NCI-H2196 treated with DMSO at 0.1 percent for 48 hours (cell line): ENCODE results near the gene EHHADH.
"Not testable (repeated sequence)": the region's sequence is repeated elsewhere in the genome, so short reads cannot be mapped to it uniquely, and the experiment has no call there.

ENCODE experiments used
- DNase-seq: peaks from one replicate; lab custom pipeline; 2025; ENCODE audit not compliant: unreplicated experiment; lab: John Stamatoyannopoulos, UW

The EHHADH gene

DNA sequence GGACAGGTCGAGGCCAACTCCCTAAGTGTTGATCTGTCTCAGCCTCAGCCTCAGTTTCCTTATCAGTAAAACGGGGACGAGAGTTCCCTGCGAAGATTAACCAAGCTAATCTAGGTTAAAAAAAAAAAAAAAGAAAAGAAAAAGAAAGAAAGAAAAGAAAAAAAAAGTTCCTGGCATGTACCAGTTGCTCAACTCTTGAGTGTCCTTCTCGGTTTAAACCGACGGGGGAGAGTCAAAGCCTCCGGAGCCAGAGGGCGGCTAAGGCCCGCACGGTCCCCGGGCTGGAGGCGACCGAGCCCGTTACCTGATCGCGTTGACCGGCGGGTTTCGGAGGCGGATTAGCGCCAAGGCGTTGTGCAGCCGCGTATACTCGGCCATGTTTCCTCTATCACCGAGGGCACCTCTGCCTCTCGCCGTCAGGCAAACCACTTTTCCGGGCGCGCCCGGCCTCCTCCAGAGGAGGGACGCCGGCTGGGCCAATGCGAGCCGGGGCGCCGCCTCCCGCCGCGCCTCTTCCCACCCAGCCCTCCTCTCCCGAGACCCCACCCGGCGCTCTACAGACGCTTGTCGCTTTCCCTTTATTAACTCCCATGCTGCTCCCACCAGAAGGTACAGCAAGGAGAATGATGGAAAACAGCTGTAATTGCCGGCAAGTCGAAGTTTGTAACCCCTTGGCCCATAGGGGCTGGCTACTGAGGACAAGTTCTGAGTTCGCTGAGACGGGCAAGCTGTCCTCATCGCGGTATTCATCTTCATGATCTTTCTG lies at the start of gene EHHADH:
TSS of gene EHHADH (minus strand) at position 405 of the 766 bp plus-strand sequence. CDS start at position 378, 27 bp downstream.
- DNase-seq: peak; percentile 60

DNA sequence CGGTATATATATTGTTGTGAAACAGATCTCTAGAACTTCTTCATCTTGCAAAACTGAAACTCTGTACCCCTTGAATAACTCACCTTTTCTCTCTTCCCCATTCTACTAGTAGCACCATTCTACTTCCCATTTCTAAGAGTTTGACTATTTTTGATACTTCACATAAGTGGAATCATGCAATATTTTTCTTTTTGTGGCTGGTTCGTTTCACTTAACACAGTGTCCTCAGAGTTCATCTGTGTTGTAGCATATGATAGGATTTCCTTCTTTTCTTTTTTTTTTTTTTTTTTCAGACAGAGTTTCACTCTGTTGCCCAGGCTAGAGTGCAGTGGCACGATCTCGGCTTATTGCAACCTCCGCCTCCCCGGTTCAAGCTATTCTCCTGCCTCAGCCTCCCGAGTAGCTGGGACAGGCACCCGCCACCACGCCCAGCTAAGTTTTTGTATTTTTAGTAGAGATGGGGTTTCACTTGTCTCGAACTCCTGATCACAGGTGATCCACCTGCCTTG lies 46.1 kb upstream of the EHHADH start:
- not testable (repeated sequence) for DNase-seq

DNA sequence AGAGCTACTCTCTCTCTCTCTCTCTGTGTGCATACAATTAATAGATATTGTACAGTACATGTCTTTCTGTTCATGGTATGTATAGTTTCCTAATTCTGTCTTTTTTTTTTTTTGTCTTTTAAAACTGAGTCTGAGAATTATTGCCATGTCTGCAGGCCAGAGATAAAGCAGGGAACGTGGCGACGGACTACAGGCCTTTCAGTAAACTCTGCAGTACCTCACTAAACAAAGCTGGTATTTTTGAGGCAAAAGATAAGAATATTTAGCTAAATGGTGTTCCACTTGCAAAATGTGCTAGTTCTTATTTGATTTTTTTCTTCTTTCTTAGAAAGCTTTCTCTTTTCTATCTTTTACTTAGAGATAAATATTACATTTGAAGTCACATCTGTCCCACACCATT lies 44.0 kb upstream of the EHHADH start:
- no peak for DNase-seq

DNA sequence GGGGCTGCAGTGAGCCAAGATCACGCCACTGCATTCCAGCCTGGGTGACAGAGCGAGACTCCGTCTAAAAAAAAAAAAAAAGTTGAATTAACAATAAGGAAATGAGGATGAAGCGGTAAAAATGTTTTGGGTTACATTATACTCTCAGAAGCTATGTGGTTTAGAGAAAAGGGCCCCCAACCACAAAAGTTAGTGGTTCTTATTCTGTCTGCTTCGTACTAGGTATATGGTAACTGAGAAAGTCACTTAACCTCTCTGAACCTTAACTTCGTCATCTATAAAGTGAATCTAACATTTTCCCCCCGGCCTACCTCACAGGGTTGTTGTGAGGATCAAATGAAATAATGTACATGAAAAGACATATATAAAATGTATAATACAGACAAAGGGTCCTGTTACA lies 38.4 kb upstream of the EHHADH start:
- no peak for DNase-seq

DNA sequence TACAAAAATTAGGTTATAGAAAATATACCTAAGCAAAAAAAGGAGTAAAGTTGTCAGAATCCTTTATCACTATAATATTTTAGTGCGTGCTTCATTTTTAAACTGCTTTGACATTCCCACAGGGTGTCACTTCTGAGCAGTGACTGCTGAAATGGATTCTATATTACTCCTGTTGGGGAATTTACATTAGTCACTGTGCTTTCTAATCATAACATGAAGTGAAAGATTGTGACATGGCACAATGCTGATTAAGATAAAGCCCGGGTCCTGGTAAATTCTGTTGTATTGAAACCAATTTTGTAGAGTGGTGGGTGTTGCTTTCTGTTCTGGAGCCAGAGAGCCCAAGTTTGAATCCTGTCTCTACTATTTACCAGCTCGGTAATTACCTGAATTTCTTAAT lies 36.4 kb upstream of the EHHADH start:
- no peak for DNase-seq

DNA sequence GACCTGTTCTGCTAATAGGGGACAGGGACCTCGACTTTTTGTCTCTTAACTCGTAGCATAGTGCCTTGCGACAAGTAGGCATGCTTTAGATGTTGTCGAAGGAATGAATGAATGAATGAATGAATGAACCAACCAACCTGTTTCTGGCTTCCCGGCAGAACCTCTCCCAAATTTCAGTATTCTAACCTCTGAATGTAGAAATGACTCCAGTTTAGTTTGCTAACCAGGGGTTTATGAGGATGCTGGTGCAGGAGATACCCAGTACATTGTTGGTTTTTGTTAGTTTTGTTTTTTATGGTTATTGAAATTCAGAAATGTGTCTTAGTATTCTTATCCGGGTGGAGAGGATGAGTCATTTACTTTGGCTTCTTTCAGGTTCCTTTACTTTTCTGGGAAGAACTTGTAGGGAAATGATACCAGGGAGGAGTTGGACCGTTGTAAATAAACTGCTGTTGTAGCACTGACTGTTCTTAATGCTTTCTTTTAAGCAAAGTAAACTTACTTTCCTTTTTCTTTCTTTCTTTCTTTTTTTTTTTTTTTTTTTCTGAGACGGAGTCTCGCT lies 29.6 kb upstream of the EHHADH start:
- DNase-seq: no peak

DNA sequence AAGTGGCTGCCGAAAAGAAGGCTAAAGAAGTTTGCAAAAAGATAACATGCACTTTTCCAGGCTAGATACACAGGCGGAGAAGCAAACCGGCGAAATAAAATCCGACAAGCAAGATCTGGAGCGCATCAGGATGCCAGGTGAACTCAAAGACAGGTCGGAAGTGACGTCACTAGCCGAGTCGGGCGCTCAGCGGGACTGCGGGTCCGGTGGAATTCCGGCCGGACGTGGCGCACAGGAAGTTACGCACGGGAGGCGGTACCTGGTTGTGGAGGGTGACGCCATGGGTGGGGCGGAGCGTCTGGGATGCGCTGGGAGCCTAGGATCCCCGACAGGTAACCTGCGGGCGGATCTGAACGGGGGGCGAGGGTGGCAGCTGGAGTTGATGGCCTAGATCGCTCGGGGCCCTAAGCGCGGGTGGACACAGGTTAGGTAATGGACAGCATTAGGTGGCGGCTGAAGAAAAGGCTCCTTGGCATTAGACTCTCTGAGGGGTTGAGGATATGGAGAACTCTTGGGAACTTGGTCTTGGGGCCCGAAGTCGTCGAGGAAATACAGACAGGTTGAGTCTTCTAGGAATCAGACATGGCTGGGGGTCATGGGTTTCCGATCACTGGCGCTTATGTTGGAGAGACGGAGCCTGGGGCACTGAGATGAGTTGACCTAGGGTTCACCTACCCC lies 29.0 kb upstream of the EHHADH start:
- DNase-seq: peak; percentile 99

DNA sequence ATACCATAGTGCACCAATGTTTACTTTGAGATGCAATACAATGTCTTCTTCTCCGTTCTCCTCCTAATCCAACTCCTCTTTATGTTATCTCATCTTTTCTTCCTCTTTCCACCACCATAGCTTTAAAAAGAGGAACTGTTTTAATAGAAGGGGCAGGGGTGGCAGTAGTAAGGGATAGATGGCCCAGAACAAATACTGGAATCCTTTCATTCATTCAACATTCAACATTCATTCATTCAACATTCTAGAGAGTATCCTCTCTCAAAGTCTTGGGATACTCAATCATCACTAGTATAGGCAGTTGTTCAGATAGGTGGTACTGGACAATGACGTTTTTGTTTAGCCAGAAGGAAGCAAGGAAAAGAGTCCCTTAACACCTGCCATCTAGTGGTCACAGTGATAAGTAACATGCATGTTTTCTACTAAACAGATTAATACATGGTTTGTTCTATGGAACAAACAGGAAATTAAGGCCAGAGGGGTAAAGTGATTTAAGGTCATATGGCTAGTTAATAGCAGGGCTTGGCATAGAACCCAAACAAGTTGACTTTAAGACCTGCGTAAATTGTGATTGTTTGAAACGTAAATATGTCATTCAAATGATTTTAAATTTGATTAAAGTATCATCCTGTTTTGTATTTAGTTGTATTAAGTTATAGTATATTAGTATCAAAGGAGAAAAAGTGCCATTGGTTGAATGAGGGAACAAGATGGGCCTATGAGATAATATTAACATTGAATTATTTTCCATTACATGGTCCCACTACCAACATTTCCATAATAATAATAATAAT lies 26.9 kb upstream of the EHHADH start:
- DNase-seq: peak; percentile 85

DNA sequence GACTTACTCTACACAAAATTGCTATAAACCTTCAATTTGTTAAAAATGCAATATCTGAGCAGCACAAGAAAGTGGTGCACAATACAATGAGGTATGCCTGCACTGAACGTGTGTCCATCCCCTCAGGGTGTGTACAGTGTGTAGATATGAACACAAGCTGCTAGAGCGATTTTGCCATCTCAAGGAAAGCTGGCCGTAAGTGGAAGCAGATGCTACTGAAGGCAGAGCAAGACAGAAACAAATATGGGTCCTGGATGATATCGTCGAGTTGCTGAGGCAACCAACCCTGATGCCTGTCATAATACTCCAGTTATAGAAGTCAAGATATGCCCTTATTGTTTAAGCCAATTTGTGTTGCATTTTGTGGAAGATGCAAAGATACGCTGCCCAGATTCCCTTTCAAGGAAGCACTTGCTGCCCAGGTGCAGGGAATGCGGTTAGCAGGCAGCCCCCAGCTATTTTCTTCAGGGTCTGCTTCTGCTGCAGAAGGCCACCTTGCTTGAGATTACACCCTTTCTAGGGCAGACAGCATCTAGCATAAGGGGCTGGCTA lies 25.8 kb upstream of the EHHADH start:
- no peak for DNase-seq

DNA sequence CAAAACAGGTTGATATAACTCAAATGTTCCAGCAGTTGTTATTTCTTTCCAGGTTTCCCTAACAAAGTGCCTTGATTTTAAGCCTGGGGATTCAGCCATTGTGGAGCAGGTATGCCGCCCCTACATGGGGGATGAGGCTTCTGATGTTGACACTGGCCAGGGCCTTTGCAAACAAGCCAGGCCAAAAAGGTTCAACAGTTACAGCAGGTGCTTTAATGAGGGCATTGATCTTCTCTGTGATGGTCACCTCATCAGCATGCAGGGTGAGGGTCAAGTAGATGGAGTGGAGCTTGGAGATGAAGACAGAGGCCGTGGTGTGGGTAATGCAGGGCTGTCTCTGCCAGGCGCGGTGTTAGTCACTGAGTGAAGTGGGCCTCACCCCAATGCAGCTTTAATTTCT lies 22.6 kb upstream of the EHHADH start:
- no peak for DNase-seq

DNA sequence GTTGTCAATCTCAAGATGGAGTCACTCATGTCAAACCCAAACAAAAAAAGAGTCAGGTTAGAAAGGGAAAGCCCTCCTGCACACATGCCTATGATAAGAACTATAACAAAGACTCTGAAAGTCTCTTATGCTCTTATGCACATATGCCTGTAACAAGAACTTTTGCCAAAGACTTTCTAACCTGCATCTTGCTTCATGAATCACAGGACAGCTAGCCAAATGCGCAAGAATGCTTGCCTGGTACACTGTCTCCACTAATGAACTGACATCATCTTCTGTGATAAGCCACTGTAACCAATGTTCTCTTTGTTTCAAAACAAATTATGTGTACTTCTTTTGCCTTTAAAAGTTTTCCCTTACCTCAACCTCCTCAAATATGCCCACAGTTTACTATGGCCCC lies 18.2 kb upstream of the EHHADH start:
- no peak for DNase-seq

DNA sequence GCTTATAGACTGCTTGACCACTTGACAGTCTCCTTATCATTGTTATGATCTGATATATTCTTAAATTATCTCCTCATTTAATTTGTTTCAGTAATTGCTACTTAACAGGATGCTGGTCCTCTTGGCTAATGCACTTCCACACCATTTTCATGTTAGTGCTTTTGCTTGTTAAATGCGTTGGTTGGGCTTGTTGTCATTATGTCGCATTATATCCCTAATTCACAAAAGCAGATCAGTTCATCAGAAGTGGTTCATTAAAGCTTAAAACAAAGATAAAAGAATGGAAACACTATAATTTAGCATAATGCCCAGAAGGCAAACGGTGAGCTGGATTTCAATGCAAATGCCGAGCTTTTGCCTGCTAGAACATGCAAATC lies 17.1 kb upstream of the EHHADH start:
- no peak for DNase-seq

DNA sequence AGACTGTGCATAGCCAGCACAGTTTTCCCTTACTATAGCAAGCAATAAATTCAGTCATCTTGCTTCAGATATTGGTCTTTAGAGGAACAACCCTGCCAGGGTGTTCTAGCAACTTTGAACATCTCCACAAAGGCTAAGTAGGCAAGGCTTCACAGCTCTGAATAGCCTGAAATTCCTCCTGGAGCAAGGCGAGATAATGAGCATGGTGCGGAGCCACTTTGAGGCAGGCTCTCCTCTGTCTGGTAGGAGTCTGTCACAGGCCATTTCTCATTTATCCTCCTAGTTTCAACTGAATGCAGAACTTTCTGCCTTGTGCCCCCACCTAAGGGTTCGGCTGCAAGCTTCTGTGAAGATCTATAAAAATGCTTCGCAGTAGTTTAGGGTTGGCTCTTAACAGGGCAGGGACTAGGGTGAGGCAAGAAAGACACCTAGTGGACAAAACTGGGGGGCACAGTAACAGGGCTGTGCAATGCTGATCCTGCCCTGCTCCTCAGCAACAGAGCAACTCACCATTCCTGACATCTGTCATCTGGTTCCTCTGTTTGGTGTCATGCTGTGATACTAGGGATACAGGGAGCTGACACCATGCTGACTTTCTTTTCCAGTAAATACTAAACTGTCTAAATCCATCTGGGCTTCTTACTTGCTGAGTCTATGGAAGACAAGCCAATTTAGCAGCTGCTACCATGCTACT lies 16.6 kb upstream of the EHHADH start:
- DNase-seq: no peak

DNA sequence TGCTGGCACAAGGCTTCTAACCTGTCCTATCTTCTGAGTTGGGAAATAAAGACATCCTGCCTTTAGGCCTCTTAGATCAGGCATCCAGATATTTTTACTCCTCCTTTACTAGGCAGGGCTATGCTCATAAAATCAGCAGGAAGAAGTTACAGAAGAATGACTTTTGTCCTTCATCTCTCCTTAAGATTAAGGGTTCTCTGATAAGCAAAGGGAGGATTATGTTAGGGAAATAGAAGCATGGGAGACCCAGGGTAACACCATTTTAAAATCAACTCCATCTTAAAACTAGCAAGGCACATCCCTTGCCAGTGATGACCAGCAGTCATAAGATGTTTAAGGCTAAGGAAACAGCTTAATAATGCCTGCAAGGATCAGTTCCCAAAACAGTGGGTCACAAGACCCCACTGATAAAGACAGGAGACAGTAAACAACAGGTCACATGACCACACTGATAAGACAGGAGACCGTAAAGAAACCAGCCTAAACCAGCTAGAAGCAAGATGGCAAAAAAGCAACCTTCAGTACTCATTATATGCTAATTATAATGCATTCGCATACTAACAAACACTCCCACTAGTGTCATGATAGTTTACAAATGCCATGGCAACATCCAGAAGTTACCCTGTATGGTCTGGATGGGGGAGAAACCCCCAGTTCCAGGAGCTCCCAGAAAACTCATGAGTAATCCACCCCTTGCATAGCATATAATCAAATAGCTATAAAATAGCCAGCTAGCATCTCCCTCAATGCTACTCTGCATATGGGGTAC lies 14.5 kb upstream of the EHHADH start:
- no peak for DNase-seq

DNA sequence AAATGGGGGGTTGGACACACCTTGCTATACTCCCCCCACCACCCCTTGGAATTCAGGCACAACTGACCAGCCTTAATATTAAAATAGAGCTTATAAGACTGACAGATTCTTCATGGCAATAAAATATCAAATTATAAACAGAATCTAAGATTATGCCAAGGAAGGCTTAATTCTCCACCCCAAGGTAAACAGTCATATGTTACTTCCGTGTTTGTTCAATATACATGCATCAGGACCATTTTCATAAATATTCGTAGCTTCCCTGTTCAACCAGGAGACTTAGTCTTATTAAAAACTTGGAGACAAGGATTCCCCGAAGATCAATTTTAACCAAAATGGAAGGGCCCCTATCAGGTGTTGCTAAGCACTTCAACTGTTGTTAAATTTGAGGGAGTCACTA lies 13.3 kb upstream of the EHHADH start:
- DNase-seq: no peak

DNA sequence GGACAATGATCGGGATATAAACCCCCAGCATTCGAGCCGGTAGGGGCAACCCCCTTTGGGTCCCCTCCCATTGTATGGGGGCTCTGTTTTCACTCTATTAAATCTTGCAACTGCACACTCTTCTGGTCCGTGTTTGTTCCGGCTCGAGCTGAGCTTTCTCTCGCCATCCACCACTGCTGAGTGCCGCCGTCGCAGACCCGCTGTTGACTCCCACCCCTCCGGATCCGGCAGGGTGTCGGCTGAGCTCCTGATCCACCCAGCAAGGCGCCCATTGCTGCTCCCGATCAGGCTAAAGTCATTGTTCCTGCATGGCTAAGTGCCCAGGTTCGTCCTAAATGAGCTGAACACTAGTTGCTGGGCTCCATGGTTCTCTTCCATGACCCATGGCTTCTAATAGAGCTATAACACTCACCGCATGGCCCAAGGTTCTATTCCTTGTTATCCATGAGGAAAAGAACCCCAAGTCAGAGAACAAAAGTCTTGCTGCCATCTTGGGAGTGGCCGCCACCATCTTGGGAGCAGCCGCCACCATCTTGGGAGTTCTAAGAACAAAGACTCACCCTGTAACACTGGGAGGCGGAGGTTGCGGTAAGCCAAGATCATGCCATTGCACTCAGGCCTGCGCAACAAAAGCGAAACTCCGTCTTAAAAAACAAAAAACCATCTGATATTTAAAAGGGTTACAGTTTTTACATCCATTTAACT lies 11.2 kb upstream of the EHHADH start:
- DNase-seq: no peak

DNA sequence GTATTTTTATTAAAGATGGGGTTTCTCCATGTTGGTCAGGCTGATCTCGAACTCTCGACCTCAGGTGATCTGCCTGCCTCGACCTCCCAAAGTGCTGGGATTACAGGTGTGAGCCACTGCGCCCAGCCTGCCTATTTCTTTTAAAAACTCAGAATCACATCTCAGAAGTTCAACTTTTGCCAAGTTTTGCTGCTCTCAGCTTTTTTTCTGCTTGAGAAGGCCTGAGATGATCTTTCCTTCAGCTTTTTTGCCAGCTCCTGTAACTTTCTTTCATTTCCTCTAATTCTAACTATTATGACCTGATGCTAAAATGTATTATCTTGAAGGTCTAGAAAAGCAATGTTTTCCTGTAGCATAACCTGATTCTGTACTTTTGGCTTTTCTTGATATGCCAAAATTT lies 9.6 kb upstream of the EHHADH start:
- no peak for DNase-seq

DNA sequence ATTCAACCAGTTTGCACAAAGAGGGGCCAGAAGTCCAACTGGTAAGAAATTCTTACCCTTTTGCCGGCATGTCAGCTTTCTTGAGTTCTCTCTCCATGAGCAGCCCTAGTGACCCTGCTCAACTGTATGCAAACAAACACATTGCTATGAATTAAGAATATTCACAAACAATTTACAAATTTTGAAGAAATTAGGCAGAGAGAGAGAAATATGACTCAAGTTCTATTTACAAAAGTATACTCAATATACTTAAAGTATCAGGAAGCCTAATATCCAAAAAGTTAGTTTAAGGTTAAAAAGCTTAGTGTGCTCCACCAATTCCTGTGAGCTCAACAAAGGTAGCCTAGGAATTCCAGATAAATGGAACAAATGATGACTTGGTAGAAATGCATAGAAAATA lies 3.5 kb upstream of the EHHADH start:
- DNase-seq: no peak

DNA sequence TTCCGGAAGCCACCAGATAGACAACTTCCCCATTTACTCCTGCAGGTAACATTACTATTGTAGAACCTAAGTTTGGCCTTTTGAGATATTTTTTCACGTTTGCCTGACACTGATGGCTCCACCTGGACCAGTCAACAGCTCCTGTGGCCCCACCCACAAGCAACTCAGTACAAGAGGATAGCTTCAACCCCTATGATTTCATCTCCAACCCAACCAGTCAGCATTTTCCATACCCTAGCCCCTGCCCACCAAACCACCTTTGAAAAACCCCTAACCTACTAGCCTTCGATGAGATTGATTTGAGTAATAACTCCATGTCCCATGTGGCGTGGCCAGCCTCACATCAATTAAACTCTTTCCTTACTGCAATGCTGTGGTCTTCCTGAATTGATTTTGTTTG lies 950 bp upstream of the EHHADH start:
- DNase-seq: no peak
